GM12891 (cell line): Measurements from ENCODE around the gene ASXL1. TPM values are rescaled to one million over a fixed set of nuclear protein-coding genes. Genes with fewer than 3 reads are reported as not detected.
"Not testable (repeated sequence)": the region's sequence is repeated elsewhere in the genome, so short reads cannot be mapped to it uniquely, and the experiment has no call there.

Experiments
- DNase-seq: peaks from one replicate; pipeline ENCODE4 v3.0.0; 2011; ENCODE audit warnings: low spot score; ENCODE audit not compliant: insufficient read length
- FAIRE-seq: peaks from 2 replicates; lab custom pipeline; 2011; peaks lifted over from hg19 to GRCh38; lab: Jason Lieb, UNC
- PAX5 ChIP-seq: IDR thresholded peaks from 2 replicates; pipeline ENCODE4 v1.6.1; 2011; ENCODE audit warnings: low read length, moderate library complexity, mild to moderate bottlenecking; ENCODE audit not compliant: insufficient read depth, severe bottlenecking
- POLR2A ChIP-seq: IDR thresholded peaks from 2 replicates; pipeline ENCODE4 v1.6.1; 2011; ENCODE audit warnings: low read depth, low read length, control low read depth
- POLR2AphosphoS5 ChIP-seq: IDR thresholded peaks from 2 replicates; pipeline ENCODE4 v1.6.1; 2011; ENCODE audit warnings: low read depth, low read length, control low read depth
- POU2F2 ChIP-seq: IDR thresholded peaks from 2 replicates; pipeline ENCODE4 v1.6.1; 2011; ENCODE audit warnings: low read depth, mild to moderate bottlenecking, control low read depth, low read length, moderate library complexity
- SPI1 ChIP-seq: IDR thresholded peaks from 2 replicates; pipeline ENCODE4 v1.6.1; 2011; ENCODE audit warnings: low read depth, low read length, control low read depth
- TAF1 ChIP-seq: IDR thresholded peaks from 2 replicates; pipeline ENCODE4 v1.6.1; 2011; ENCODE audit warnings: low read depth, low read length, control low read depth
- polyA plus RNA-seq: library from polyadenylated mRNA; unstranded; fragments of >200 nt; gene quantifications from one replicate; pipeline ENCODE4 v1.2.1, GENCODE V29; 2012; ENCODE audit warnings: low read depth, missing spikeins, inconsistent platforms; ENCODE audit not compliant: missing spikeins

The ASXL1 gene
- polyA plus RNA-seq: 31.3 TPM

DNA sequence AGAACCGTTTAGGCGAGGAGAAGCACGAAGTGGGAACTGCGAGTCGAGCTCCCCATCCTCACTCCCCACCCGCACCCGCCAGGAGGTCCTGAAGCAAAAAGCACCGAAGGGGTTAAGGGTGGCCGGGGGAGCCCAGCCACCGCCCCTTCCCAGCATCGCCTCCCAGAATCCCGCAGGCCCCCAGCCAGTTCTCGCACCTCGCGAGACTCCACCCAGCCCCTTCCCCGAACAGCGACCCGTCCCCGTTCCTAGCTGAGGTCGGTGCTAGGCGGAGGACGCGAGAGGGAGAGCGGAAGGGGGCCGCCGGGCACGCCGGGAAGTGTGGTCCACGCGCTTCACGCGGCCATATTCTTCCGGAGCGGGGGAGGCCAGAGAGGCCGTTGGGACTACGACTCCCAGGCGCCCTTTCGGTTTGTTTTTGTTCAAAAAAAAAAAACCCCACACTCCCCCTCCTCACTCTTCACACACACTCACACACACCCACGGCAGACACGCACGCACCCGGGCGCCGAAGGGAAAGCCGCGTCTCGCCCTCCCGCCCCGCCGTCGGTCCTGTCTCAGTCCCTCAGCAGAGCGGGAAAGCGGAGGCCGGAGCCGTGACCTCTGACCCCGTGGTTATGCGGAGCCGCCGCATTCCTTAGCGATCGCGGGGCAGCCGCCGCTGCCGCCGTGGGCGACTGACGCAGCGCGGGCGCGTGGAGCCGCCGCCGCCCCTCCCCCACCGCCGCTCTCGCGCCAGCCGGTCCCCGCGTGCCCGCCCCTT, at the start of gene ASXL1:
Gene ASXL1, plus strand, starts transcription at position 463 of the 763 bp plus-strand sequence. CDS start 445 bp downstream, outside the sequence.
- TF ChIP-seq POU2F2: 0 out of 2 replicates have a peak, but pooled peaks have one; percentile 50
- TF ChIP-seq TAF1: peak; percentile 48; the same call in 1 of the 2 replicates
- TF ChIP-seq PAX5: peak; percentile 32
- TF ChIP-seq SPI1: no peak
- peak; percentile 91 for TF ChIP-seq POLR2A
- peak; percentile 67; the same call in 1 of the 2 replicates for TF ChIP-seq POLR2AphosphoS5
- FAIRE-seq: peak; percentile 91
- peak; percentile 79 for DNase-seq

GRCh38 chr20:32312718-32313424, 45.3 kb upstream of the ASXL1 start:
- FAIRE-seq (peak; percentile 45), DNase-seq (no peak)
- TF ChIP-seq POLR2AphosphoS5 (no peak), TAF1 (no peak), POLR2A (no peak), SPI1 (no peak), PAX5 (no peak), POU2F2 (no peak)

GRCh38 chr20:32314768-32315167, 43.4 kb upstream of the ASXL1 start:
- FAIRE-seq: no peak
- no peak for DNase-seq
- TF ChIP-seq PAX5 (no peak), TAF1 (no peak), POLR2AphosphoS5 (no peak), POU2F2 (no peak), SPI1 (no peak), POLR2A (no peak)

DNA sequence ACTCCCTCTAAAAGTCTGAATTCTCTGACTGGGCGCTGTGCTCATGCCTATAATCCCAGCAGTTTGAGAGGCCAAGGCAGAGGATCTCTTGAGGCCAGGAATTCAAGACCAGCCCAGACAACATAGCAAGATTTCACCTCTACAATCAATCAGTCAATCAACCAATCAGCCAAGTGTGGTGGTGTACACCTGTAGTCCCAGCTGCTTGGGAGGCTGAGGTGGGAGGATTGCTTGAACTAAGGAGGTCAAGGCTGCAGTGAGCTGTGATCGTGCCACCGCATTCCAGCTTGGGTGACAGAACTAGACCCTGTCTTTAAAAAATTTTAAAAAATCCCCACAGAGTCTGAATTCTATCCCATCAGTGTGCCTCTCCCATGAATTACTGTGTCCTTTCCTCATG, 42.7 kb upstream of the ASXL1 start:
- TF ChIP-seq PAX5: no peak
- no peak for TF ChIP-seq TAF1
- no peak for TF ChIP-seq POLR2A
- no peak for TF ChIP-seq POLR2AphosphoS5
- no peak for TF ChIP-seq SPI1
- no peak for TF ChIP-seq POU2F2
- DNase-seq: no peak
- no peak for FAIRE-seq

DNA sequence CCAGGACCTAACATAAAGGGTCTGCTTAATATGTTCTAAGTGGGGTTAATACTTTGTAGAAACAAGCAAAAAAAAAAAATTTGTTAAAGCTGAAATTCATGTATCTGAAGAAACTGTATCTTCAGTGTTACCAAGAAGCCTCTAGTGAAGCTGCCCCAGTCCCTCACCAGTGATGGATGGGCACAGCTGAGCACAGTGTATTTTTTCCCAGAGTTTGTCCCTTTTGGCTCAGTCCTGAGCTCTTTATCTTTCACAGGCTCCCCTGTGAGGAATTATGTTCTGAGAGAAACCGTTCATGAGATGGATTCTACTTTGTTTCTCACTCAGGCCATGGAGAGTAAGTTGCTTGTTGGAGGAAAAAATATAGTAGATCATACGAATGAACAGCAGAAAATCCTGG, 42.2 kb upstream of the ASXL1 start:
- DNase-seq: no peak
- FAIRE-seq: no peak
- TF ChIP-seq TAF1 (no peak), POLR2AphosphoS5 (no peak), POU2F2 (no peak), SPI1 (no peak), POLR2A (no peak), PAX5 (no peak)

- FAIRE-seq: no peak
- no peak for TF ChIP-seq POU2F2
- TF ChIP-seq POLR2AphosphoS5: no peak
- no peak for TF ChIP-seq TAF1
- TF ChIP-seq PAX5: no peak
- TF ChIP-seq SPI1: no peak
- TF ChIP-seq POLR2A: no peak
- no peak for DNase-seq
These were observed 41.5 kb upstream of the ASXL1 start for GRCh38 chr20:32316667-32317066.

DNA sequence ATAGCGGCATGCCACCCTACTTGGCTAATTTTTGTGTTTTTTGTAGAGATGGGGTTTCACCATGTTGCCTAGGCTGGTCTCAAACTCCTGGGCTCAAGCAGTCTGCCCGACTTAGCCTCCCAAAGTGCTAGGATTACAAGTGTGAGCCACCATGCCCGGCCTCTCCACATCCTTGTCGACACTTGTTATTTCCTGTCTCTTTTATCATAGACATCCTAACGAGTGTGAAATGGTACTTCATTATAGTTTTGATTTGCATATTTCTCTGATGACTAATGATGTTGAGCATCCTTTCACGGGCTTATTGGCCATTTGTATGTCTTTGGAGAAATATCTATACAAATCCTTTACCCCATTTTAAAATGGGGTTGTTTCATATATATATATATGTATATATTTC, 39.0 kb upstream of the ASXL1 start:
- FAIRE-seq (no peak), DNase-seq (no peak)
- TF ChIP-seq POLR2AphosphoS5 (no peak), PAX5 (no peak), POLR2A (no peak), TAF1 (no peak), SPI1 (no peak), POU2F2 (no peak)

- FAIRE-seq (no peak), DNase-seq (no peak)
- TF ChIP-seq TAF1 (no peak), POLR2A (no peak), POU2F2 (no peak), SPI1 (no peak), PAX5 (no peak), POLR2AphosphoS5 (no peak)
These were observed 37.8 kb upstream of the ASXL1 start for GRCh38 chr20:32320305-32320704.

DNA sequence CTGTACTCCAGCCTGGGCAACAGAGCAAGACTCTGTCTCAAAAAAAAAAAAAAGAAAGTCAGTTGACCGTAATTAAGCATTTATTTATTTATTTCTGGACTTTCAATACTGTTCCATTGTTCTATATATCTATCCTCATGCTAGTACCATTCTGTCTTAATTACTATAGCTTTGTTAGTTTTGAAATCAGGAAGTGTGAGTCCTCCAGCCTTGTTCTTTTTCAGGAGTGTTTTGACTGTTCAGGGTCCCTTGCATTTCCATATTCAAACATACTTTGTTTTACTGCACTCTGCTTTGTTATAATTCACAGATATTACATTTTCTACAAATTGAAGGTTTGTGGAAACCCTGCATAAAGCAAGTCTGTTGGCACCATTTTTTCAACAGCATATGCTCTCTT, 36.7 kb upstream of the ASXL1 start:
- TF ChIP-seq POLR2A (no peak), SPI1 (peak; percentile 64)
- no peak for DNase-seq
- peak; percentile 38 for FAIRE-seq

DNA sequence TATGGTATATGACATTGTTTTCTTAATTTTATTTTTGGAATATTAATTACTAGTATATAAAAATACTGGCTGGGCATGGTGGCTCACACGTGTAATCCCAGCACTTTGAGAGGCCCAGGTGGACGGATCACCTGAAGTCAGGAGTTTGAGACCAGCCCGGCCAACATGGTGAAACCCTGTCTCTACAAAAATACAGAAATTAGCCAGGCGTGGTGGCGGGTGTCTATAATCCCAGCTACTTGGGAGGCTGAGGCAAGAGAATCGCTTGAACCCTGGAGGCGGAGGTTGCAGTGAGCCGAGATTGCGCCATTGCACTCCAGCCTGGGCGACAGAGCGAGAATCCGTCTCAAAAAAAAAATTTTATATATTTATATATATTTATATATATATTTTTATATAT, 35.9 kb upstream of the ASXL1 start:
- DNase-seq, FAIRE-seq: not testable (repeated sequence)

- not testable (repeated sequence) for DNase-seq, FAIRE-seq
These were observed 34.4 kb upstream of the ASXL1 start for GRCh38 chr20:32323761-32324160.
